OCI-LY1 (cell line): ENCODE results near the gene KIF21A.

Source experiments
- H2AFZ ChIP-seq: fragments of 200-600 bp; sonication (generic), shearing (Covaris generic); 2 replicates; pipeline ENCODE4 v1.6.0; 2014; ENCODE audit warnings: antibody characterized with exemption, mild to moderate bottlenecking, low read length
- H3F3A ChIP-seq: fragments of 200-600 bp; sonication (generic), shearing (Covaris generic); 2 replicates; pipeline ENCODE4 v1.6.0; 2014; ENCODE audit warnings: mild to moderate bottlenecking, antibody characterized with exemption, low read length, moderate library complexity; ENCODE audit not compliant: insufficient read depth
- H3K27ac ChIP-seq: fragments of 200-600 bp; sonication (generic); 2 replicates; pipeline ENCODE4 v1.5.1; 2014; ENCODE audit warnings: low read length, mixed run types, mild to moderate bottlenecking, low read depth; ENCODE audit not compliant: poor library complexity, severe bottlenecking
- H3K27me3 ChIP-seq: fragments of 200-600 bp; sonication (generic); 2 replicates; pipeline ENCODE4 v1.6.0; 2014; ENCODE audit warnings: antibody characterized with exemption, mild to moderate bottlenecking, low read length, moderate library complexity; ENCODE audit not compliant: insufficient read depth
- H3K36me3 ChIP-seq: fragments of 200-600 bp; sonication (generic); 2 replicates; pipeline ENCODE4 v1.6.1; 2014; ENCODE audit warnings: mild to moderate bottlenecking, antibody characterized with exemption, low read length, moderate library complexity, mixed read lengths; ENCODE audit not compliant: insufficient read depth
- H3K4me1 ChIP-seq: fragments of 200-600 bp; sonication (generic); 2 replicates; pipeline ENCODE4 v1.5.1; 2014; ENCODE audit warnings: mild to moderate bottlenecking, low read length, moderate library complexity; ENCODE audit not compliant: insufficient read depth, severe bottlenecking
- H3K4me2 ChIP-seq: fragments of 200-600 bp; sonication (generic), shearing (Covaris generic); 2 replicates; pipeline ENCODE4 v1.6.1; 2014; ENCODE audit warnings: low read length
- H3K4me3 ChIP-seq: fragments of 200-600 bp; sonication (generic); 2 replicates; pipeline ENCODE4 v1.5.1; 2014; ENCODE audit warnings: low read length, low read depth, mild to moderate bottlenecking, mixed read lengths; ENCODE audit not compliant: poor library complexity, severe bottlenecking
- H3K79me2 ChIP-seq: fragments of 200-600 bp; shearing (Covaris generic); 2 replicates; pipeline ENCODE4 v1.6.1; 2016; ENCODE audit warnings: mixed run types, low read length, mixed read lengths; ENCODE audit not compliant: insufficient read depth
- H3K9ac ChIP-seq: fragments of 200-600 bp; sonication (generic), shearing (Covaris generic); 2 replicates; pipeline ENCODE4 v1.6.1; 2014; ENCODE audit warnings: mild to moderate bottlenecking, low read length, mixed read lengths
- H3K9me2 ChIP-seq: fragments of 200-600 bp; sonication (generic), shearing (Covaris generic); 2 replicates; pipeline ENCODE4 v1.6.1; 2014; ENCODE audit warnings: low read depth, mild to moderate bottlenecking, low read length, mixed read lengths
- H3K9me3 ChIP-seq: fragments of 200-600 bp; shearing (Covaris generic); 2 replicates; pipeline ENCODE4 v1.6.1; 2014; ENCODE audit warnings: low read length, mixed read lengths
- H4K20me1 ChIP-seq: fragments of 200-600 bp; sonication (generic), shearing (Covaris generic); 2 replicates; pipeline ENCODE4 v1.6.0; 2016; ENCODE audit warnings: mild to moderate bottlenecking, low read length; ENCODE audit not compliant: insufficient read depth
- CTCF ChIP-seq: fragments of 200-600 bp; sonication (generic), shearing (Covaris generic); IDR thresholded peaks from 2 replicates; pipeline ENCODE4 v1.5.1; 2017; ENCODE audit warnings: mild to moderate bottlenecking, antibody characterized with exemption, low read length, moderate library complexity, mixed read lengths
- EZH2 ChIP-seq: fragments of 200-600 bp; sonication (generic), shearing (Covaris generic); IDR thresholded peaks from 2 replicates; pipeline ENCODE4 v1.8.0; 2017; ENCODE audit warnings: borderline replicate concordance, mixed run types, mild to moderate bottlenecking, antibody characterized with exemption, low read length, moderate library complexity, mixed read lengths

The KIF21A gene

GRCh38 chr12:39393890-39394289 is 49.0 kb downstream of the KIF21A start:
- Histone ChIP-seq H3K79me2 (0 out of 2 replicates have a peak, but pooled peaks cover 4% of the 10 kb centered on the region), H3K9me3 (no peaks in the 10 kb centered on the region), H3K9me2 (no peaks in the 10 kb centered on the region), H3K4me1 (no peaks in the 10 kb centered on the region), H3F3A (no peaks in the 10 kb centered on the region), H2AFZ (no peak overlapping the region), H4K20me1 (no peaks in the 10 kb centered on the region), H3K9ac (no peak overlapping the region), H3K4me2 (no peak overlapping the region), H3K36me3 (no peaks in the 10 kb centered on the region), H3K4me3 (no peak overlapping the region), H3K27me3 (no peaks in the 10 kb centered on the region), H3K27ac (no peak overlapping the region)
- TF ChIP-seq EZH2, result no peak
- TF ChIP-seq CTCF, result no peak

GRCh38 chr12:39393179-39393578 is 49.7 kb downstream of the KIF21A start:
- no peak overlapping the region for H2AFZ ChIP-seq
- no peak overlapping the region for H3K27ac ChIP-seq
- no peak overlapping the region for H3K9ac ChIP-seq
- no peaks in the 10 kb centered on the region for H4K20me1 ChIP-seq
- H3K4me3 ChIP-seq, result no peak overlapping the region
- no peaks in the 10 kb centered on the region for H3K27me3 ChIP-seq
- 0 out of 2 replicates have a peak, but pooled peaks cover 4% of the 10 kb centered on the region for H3K79me2 ChIP-seq
- no peaks in the 10 kb centered on the region for H3K9me2 ChIP-seq
- no peaks in the 10 kb centered on the region for H3K9me3 ChIP-seq
- no peak overlapping the region for H3K4me2 ChIP-seq
- H3K4me1 ChIP-seq, result no peaks in the 10 kb centered on the region
- H3F3A ChIP-seq, result no peaks in the 10 kb centered on the region
- TF ChIP-seq EZH2 (no peak), CTCF (no peak)
- no peaks in the 10 kb centered on the region for H3K36me3 ChIP-seq

GRCh38 chr12:39392154-39392925 is 50.6 kb downstream of the KIF21A start:
- H3K79me2 ChIP-seq, result 0 out of 2 replicates have a peak, but pooled peaks cover 4% of the 10 kb centered on the region
- TF ChIP-seq EZH2 (no peak), CTCF (no peak)
- no peaks in the 10 kb centered on the region for H3K36me3 ChIP-seq
- H3K27me3 ChIP-seq, result no peaks in the 10 kb centered on the region
- no peaks in the 10 kb centered on the region for H3F3A ChIP-seq
- H3K4me3 ChIP-seq, result no peak overlapping the region
- H4K20me1 ChIP-seq, result no peaks in the 10 kb centered on the region
- no peaks in the 10 kb centered on the region for H3K9me3 ChIP-seq
- H3K4me1 ChIP-seq, result no peaks in the 10 kb centered on the region
- no peak overlapping the region for H3K4me2 ChIP-seq
- H2AFZ ChIP-seq, result no peak overlapping the region
- no peak overlapping the region for H3K27ac ChIP-seq
- H3K9ac ChIP-seq, result no peak overlapping the region
- H3K9me2 ChIP-seq, result no peaks in the 10 kb centered on the region
